ENCODE results near the gene DNAJC13. TPM values are rescaled to one million over a fixed set of nuclear protein-coding genes. Genes with fewer than 3 reads are reported as not detected.
"Not testable (repeated sequence)": the region's sequence is repeated elsewhere in the genome, so short reads cannot be mapped to it uniquely, and the experiment has no call there.

DNAJC13 gene
- total and polyA plus RNA-seq, 4 donors, result 12.0 to 70.4 (median 32.9) TPM

DNA sequence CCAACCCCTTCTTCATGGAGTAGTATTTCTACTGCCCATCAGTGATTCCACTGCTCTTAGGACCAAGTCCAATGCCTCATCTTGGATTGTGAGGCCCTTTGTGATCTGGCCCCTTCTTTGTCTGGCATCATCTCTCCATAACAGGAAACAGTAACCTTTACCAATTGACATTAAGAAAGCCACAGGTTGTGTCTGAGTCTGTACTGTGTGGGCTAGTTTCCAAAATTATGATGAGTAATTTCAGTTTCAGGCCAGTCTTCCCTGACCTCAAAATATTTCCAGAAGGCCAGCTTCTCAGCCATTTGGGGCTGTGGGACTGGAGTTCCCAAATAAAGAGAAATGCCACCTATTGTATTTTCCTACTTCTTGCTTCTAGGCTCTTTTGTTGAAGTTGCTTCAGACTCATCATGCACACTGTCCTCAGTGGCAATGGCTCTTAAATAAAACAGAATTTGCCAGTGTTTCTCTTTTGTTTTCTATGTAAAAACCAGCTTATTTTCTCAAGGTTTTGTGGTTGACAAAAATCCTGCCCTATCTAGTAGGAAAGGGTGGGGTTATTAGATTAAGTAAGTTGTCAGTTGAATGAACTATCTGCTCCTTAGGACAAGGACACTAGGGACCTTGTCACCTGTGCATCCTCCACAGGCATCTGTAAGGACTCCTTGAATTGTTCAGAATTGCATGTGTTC lies 132.7 kb downstream of the DNAJC13 start:
- no peaks in the 10 kb centered on the region for H3K9me3 ChIP-seq (ENCODE audit: control insufficient read depth, low read length)
- ATAC-seq (ENCODE audit: low FRiP score), result no peak
- H3K4me1 ChIP-seq (ENCODE audit: control insufficient read depth in 1 of 2, insufficient read depth in 2 of 2, low read length in 2 of 2), result peaks cover 0 to 12% of the 10 kb centered on the region in 2 donors
- no peak overlapping the region for H3K4me3 ChIP-seq (ENCODE audit: low read length in 2 of 2)
- no peak for DNase-seq
- intact Hi-C loops (cut with DNase I), result no loop called here
- H3K36me3 ChIP-seq (ENCODE audit: control insufficient read depth in 1 of 2, insufficient read depth in 2 of 2, low read length in 1 of 2), result no peaks in the 10 kb centered on the region
- H3K27ac ChIP-seq (ENCODE audit: low read depth in 1 of 2, low read length in 2 of 2), result no peak overlapping the region
- H3K27me3 ChIP-seq (ENCODE audit: control insufficient read depth in 1 of 2, insufficient read depth in 2 of 2, low read length in 1 of 2), result no peaks in the 10 kb centered on the region

DNA sequence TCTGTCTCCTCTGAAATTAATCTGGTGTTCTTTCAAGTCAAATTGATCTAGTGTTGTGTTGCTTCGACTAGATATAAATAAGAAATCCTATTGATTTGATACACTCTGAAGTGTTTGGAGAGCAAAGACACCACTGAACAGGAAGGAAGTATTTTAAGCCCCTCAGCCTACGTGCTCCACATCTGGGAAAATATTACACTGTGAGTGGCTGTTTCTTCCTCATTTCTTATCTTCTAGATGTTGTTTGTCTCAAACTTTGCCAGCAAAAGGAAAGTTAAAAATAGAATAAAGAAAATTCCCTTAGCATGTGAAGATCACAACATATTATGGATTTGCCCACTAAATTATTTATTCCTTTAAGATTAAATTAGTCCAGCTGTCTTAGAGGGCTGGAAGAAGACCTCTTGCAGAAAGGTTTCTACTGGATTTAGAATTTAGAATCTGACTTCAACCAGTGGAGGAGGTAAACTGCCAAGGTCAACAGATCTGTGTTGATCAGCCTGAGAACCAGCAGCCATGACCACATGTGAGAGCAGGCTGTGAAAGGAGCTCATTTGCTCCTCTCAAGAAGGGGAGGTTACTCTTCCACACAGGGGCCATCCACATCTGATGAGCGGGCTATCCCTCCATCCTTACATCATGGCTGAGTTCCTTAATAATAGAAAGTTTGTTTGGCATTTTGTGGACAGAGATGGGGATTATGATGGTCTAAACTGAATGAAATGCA lies 133.4 kb downstream of the DNAJC13 start:
- H3K27ac ChIP-seq (ENCODE audit: low read depth in 1 of 2, low read length in 2 of 2), result no peak overlapping the region
- 37 to 49% methylated on average over 3 of the region's 3 CpGs for WGBS, 2 donors
- no peak overlapping the region for H3K4me3 ChIP-seq (ENCODE audit: low read length in 2 of 2)
- H3K27me3 ChIP-seq (ENCODE audit: control insufficient read depth in 1 of 2, insufficient read depth in 2 of 2, low read length in 1 of 2), result no peaks in the 10 kb centered on the region
- no peaks in the 10 kb centered on the region for H3K9me3 ChIP-seq (ENCODE audit: control insufficient read depth, low read length)
- H3K36me3 ChIP-seq (ENCODE audit: control insufficient read depth in 1 of 2, insufficient read depth in 2 of 2, low read length in 1 of 2), result no peaks in the 10 kb centered on the region
- intact Hi-C loops (cut with DNase I), result no loop called here
- ATAC-seq (ENCODE audit: low FRiP score) (peak; percentile 71), DNase-seq (no peak)
- H3K4me1 ChIP-seq (ENCODE audit: control insufficient read depth in 1 of 2, insufficient read depth in 2 of 2, low read length in 2 of 2), result peaks cover 0 to 11% of the 10 kb centered on the region in 2 donors

- Histone ChIP-seq H3K9me3 (ENCODE audit: control insufficient read depth, low read length) (no peaks in the 10 kb centered on the region), H3K27ac (ENCODE audit: low read depth in 1 of 2, low read length in 2 of 2) (no peak overlapping the region), H3K4me1 (ENCODE audit: control insufficient read depth in 1 of 2, insufficient read depth in 2 of 2, low read length in 2 of 2) (peaks cover 0 to 8% of the 10 kb centered on the region in 2 donors), H3K27me3 (ENCODE audit: control insufficient read depth in 1 of 2, insufficient read depth in 2 of 2, low read length in 1 of 2) (no peaks in the 10 kb centered on the region), H3K36me3 (ENCODE audit: control insufficient read depth in 1 of 2, insufficient read depth in 2 of 2, low read length in 1 of 2) (no peaks in the 10 kb centered on the region), H3K4me3 (ENCODE audit: low read length in 2 of 2) (no peak overlapping the region)
- ATAC-seq (ENCODE audit: low FRiP score) (no peak), DNase-seq (no peak)
- 70 to 72% methylated on average over 6 of the region's 6 CpGs for WGBS, 2 donors
- intact Hi-C loops (cut with DNase I), result no loop called here
Observed at GRCh38 chr3:132553826-132554225, 136.5 kb downstream of the DNAJC13 start.

DNA sequence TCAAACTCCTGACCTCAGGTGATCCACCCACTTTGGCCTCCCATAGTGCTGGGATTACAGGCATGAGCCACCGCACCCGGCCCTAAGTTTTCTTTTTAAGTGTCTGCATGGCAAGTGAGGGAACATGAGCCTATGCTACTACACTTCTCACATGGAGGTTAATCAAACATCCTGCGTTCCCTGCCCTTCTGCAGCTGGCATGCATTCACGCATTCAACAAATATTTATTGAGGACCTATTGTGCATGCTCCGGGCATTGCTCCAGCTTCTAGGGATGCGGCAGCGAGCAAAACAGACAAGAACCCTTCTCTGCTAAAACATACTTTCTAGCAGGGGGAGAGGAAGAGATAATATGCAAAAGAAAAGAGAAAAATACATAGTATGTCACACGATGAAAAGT lies 137.1 kb downstream of the DNAJC13 start:
- no peak for DNase-seq
- no peak overlapping the region for H3K27ac ChIP-seq (ENCODE audit: low read depth in 1 of 2, low read length in 2 of 2)

GRCh38 chr3:132555306-132556035 lies 138.2 kb downstream of the DNAJC13 start:
- H3K27me3 ChIP-seq (ENCODE audit: control insufficient read depth in 1 of 2, insufficient read depth in 2 of 2, low read length in 1 of 2), result no peaks in the 10 kb centered on the region
- H3K27ac ChIP-seq (ENCODE audit: low read depth in 1 of 2, low read length in 2 of 2), result no peak overlapping the region
- WGBS, 2 donors, result 82 to 85% methylated on average over 5 of the region's 5 CpGs
- H3K4me3 ChIP-seq (ENCODE audit: low read length in 2 of 2), result no peak overlapping the region
- peaks cover 0 to 3% of the 10 kb centered on the region in 2 donors for H3K36me3 ChIP-seq (ENCODE audit: control insufficient read depth in 1 of 2, insufficient read depth in 2 of 2, low read length in 1 of 2)
- ATAC-seq (ENCODE audit: low FRiP score) (no peak), DNase-seq (no peak)
- no peaks in the 10 kb centered on the region for H3K9me3 ChIP-seq (ENCODE audit: control insufficient read depth, low read length)
- H3K4me1 ChIP-seq (ENCODE audit: control insufficient read depth in 1 of 2, insufficient read depth in 2 of 2, low read length in 2 of 2), result peaks cover 0 to 3% of the 10 kb centered on the region in 2 donors
- intact Hi-C loops (cut with DNase I), result no loop called here

More for the DNA sequence above, 137.1 kb downstream of the DNAJC13 start:
- no peaks in the 10 kb centered on the region for H3K27me3 ChIP-seq (ENCODE audit: control insufficient read depth in 1 of 2, insufficient read depth in 2 of 2, low read length in 1 of 2)
- H3K4me3 ChIP-seq (ENCODE audit: low read length in 2 of 2), result no peak overlapping the region
- ATAC-seq (ENCODE audit: low FRiP score), result no peak
- no peaks in the 10 kb centered on the region for H3K9me3 ChIP-seq (ENCODE audit: control insufficient read depth, low read length)
- peaks cover 0 to 8% of the 10 kb centered on the region in 2 donors for H3K4me1 ChIP-seq (ENCODE audit: control insufficient read depth in 1 of 2, insufficient read depth in 2 of 2, low read length in 2 of 2)
- intact Hi-C loops (cut with DNase I), result no loop called here
- WGBS, 2 donors, result 57 to 64% methylated on average over 8 of the region's 8 CpGs
- H3K36me3 ChIP-seq (ENCODE audit: control insufficient read depth in 1 of 2, insufficient read depth in 2 of 2, low read length in 1 of 2), result peaks cover 0 to 3% of the 10 kb centered on the region in 2 donors

DNA sequence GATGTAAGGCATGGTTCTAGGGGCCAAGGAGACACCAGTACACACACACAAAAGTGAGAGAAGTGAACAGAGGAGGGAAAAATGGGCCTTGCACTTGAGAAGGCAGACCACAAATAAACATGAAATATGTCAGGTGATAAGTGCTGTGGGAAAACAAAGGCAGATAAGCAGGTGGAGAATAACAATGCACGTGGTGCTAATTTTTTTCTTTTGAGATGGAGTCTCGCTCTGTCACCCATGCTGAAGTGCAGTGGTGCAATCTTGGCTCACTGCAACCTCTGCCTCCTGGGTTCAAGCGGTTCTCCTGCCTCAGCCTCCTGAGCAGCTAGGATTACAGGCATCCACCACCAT lies 138.7 kb downstream of the DNAJC13 start:
- H3K9me3 ChIP-seq (ENCODE audit: control insufficient read depth, low read length); H3K27me3 ChIP-seq (ENCODE audit: control insufficient read depth in 1 of 2, insufficient read depth in 2 of 2, low read length in 1 of 2); ATAC-seq (ENCODE audit: low FRiP score); H3K4me1 ChIP-seq (ENCODE audit: control insufficient read depth in 1 of 2, insufficient read depth in 2 of 2, low read length in 2 of 2); H3K4me3 ChIP-seq (ENCODE audit: low read length in 2 of 2); H3K27ac ChIP-seq (ENCODE audit: low read depth in 1 of 2, low read length in 2 of 2); intact Hi-C loops (cut with DNase I); H3K36me3 ChIP-seq (ENCODE audit: control insufficient read depth in 1 of 2, insufficient read depth in 2 of 2, low read length in 1 of 2); DNase-seq: not testable (repeated sequence)
- WGBS, 2 donors, result 80 to 82% methylated on average over 3 of the region's 3 CpGs

DNA sequence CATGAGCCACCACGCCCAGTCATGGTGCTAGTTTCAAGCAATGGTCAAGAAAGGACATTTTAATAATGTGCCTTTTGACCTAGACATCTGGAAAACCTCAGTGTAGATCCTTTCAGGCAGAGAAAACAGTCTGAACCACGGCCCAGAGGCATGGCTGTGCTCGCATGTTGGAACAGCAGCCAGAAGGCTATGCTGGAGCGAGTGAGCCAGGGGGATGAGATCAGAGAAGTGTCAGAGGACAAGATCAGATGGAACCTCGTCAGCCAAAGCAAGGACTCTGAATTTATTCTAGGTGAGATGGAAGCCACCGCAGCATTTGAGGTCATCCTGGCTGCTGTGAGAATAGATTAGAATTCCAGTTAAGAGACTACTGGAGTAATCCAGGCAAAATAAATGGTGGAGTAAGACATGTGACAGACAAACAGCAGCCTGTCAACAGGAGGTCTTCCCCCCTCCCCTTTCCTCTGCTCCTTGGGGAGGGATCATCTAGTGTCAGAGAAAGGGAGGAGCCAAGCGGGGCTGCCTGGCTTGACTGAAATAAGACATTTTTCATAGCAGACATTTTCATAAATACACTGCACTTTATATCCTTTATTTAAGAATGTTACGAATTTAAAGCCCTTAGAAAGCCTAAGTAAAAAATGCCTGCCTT lies 139.3 kb downstream of the DNAJC13 start:
- H3K4me3 ChIP-seq (ENCODE audit: low read length in 2 of 2), result no peak overlapping the region
- DNase-seq (no peak), ATAC-seq (ENCODE audit: low FRiP score) (peak; percentile 72)
- no peaks in the 10 kb centered on the region for H3K9me3 ChIP-seq (ENCODE audit: control insufficient read depth, low read length)
- no peaks in the 10 kb centered on the region for H3K27me3 ChIP-seq (ENCODE audit: control insufficient read depth in 1 of 2, insufficient read depth in 2 of 2, low read length in 1 of 2)
- intact Hi-C loops (cut with DNase I), result no loop called here
- H3K4me1 ChIP-seq (ENCODE audit: control insufficient read depth in 1 of 2, insufficient read depth in 2 of 2, low read length in 2 of 2), result peaks cover 0 to under 1% of the 10 kb centered on the region in 2 donors
- peaks cover 0 to 3% of the 10 kb centered on the region in 2 donors for H3K36me3 ChIP-seq (ENCODE audit: control insufficient read depth in 1 of 2, insufficient read depth in 2 of 2, low read length in 1 of 2)
- 82% methylated on average over 8 of the region's 8 CpGs for WGBS, 2 donors
- no peak overlapping the region for H3K27ac ChIP-seq (ENCODE audit: low read depth in 1 of 2, low read length in 2 of 2)

DNA sequence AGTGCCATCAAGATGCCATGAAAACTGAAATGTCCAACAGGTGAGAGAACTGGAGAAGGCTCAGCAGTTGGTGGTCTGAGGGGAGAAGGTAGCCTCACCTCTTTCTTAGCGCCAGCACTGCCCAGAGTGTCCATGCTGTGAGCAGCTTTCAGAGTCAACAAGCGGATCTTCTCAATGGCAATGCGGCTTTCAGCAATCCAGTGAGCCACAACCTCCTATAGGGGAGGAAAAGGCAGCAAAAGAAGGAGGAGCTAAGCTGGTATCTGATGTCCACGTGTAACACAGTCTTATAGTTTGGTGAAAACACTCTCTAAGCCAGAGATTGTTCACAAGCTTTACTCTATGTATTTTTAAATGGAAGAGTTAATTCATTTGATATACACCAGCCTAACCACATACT lies 143.7 kb downstream of the DNAJC13 start:
- 79 to 85% methylated on average over 4 of the region's 4 CpGs for WGBS, 2 donors
- H3K27me3 ChIP-seq (ENCODE audit: control insufficient read depth in 1 of 2, insufficient read depth in 2 of 2, low read length in 1 of 2), result no peaks in the 10 kb centered on the region
- intact Hi-C loops (cut with DNase I), result loop anchor here in 1 of 2 donors (5.0 kb wide), 1 partner anchor 36 kb away; the partner anchor contains the start of gene ACKR4

More for the DNA sequence above, 143.7 kb downstream of the DNAJC13 start:
- Histone ChIP-seq H3K9me3 (ENCODE audit: control insufficient read depth, low read length) (no peaks in the 10 kb centered on the region), H3K4me1 (ENCODE audit: control insufficient read depth in 1 of 2, insufficient read depth in 2 of 2, low read length in 2 of 2) (peaks cover 0 to 4% of the 10 kb centered on the region in 2 donors), H3K36me3 (ENCODE audit: control insufficient read depth in 1 of 2, insufficient read depth in 2 of 2, low read length in 1 of 2) (peaks cover 0 to 3% of the 10 kb centered on the region in 2 donors), H3K27ac (ENCODE audit: low read depth in 1 of 2, low read length in 2 of 2) (no peak overlapping the region), H3K4me3 (ENCODE audit: low read length in 2 of 2) (no peak overlapping the region)
- DNase-seq (no peak), ATAC-seq (ENCODE audit: low FRiP score) (no peak)
